HepG2 (cell line): ENCODE results near the gene GNAS. TPM values are rescaled to one million over a fixed set of nuclear protein-coding genes. Genes with fewer than 3 reads are reported as not detected.

Source experiments
- ATAC-seq: fragments of 200-7000 bp; cut with Tn5 transposase; 3 replicates; pipeline ENCODE4 v1.9.1; 2020; ENCODE audit warnings: mild to moderate bottlenecking, moderate library complexity
- BruUV-seq: library from RNA; stranded (reverse); fragments of 400-500 nt; replicated peaks from 2 replicates; lab custom pipeline; 2021; lab: Mats Ljungman, UMichigan
- CTCF ChIA-PET: fragments of 300-600 bp; formaldehyde crosslinking; extraction: SDS; loops from one replicate; lab custom pipeline; 2021; ENCODE audit warnings: low total read pairs, inconsistent platforms, low intra/inter-chr PET ratio; lab: Yijun Ruan, JAX
- POLR2A ChIA-PET: fragments of 350-600 bp; sonication (Branson Sonifier 250); formaldehyde crosslinking; loops from one replicate; lab custom pipeline; 2020; ENCODE audit warnings: antibody characterized with exemption, inconsistent platforms; lab: Yijun Ruan, JAX
- DNase-seq: peaks from one replicate; pipeline ENCODE4 v3.0.0-alpha.2; 2015; ENCODE audit warnings: low spot score
- FAIRE-seq: peaks from 3 replicates; lab custom pipeline; 2011; peaks lifted over from hg19 to GRCh38; lab: Jason Lieb, UNC
- H2AFZ ChIP-seq: one replicate; pipeline ENCODE4 v1.6.1; 2011; ENCODE audit warnings: low read length, inconsistent platforms
- H3K27ac ChIP-seq: fragments of 300-600 bp; 3 replicates; pipeline ENCODE4 v1.8.0; 2011; ENCODE audit warnings: mixed run types, mild to moderate bottlenecking, mixed read lengths, low read length, inconsistent platforms; ENCODE audit not compliant: insufficient read depth; ENCODE audit errors: extremely low read length
- H3K27me3 ChIP-seq, 2 experiments: fragments of 200-600 bp in 1 of 2; 2 replicates in 1 of 2; 3 replicates in 1 of 2; pipeline versions ENCODE4 v1.6.0 to v1.8.0; 2011; ENCODE audit warnings: low read length in 2 of 2, mild to moderate bottlenecking in 2 of 2, moderate library complexity in 2 of 2, inconsistent platforms in 1 of 2; ENCODE audit not compliant: insufficient read depth in 2 of 2, control insufficient read depth in 1 of 2
- H3K36me3 ChIP-seq, 2 experiments: fragments of 200-600 bp in 1 of 2; replicated peaks in 1 of 2; 2 replicates in 1 of 2; 3 replicates in 1 of 2; pipeline versions ENCODE4 v1.5.1 to v1.8.0; 2011; ENCODE audit warnings: low read length in 2 of 2, inconsistent platforms in 1 of 2; ENCODE audit not compliant: insufficient read depth in 2 of 2, control insufficient read depth in 1 of 2
- H3K4me1 ChIP-seq: 2 replicates; pipeline ENCODE4 v1.5.1; 2012; ENCODE audit warnings: low read length, inconsistent platforms; ENCODE audit not compliant: insufficient read depth
- H3K4me2 ChIP-seq: 2 replicates; pipeline ENCODE4 v1.6.0; 2011; ENCODE audit warnings: low read depth, low read length, inconsistent platforms
- H3K4me3 ChIP-seq, 3 experiments: fragments of 200-600 bp in 1 of 3; sonication (generic), shearing (Covaris generic) in 1 of 3; replicated peaks in 1 of 3; 2 replicates each; pipeline ENCODE4 v1.5.1; 2011 to 2016; ENCODE audit warnings: low read length in 3 of 3, inconsistent platforms in 2 of 3, low read depth in 2 of 3, mild to moderate bottlenecking in 2 of 3, control low read depth in 1 of 3, mixed read lengths in 1 of 3; ENCODE audit not compliant: insufficient read depth in 1 of 3
- H3K79me2 ChIP-seq: one replicate; pipeline ENCODE4 v1.6.1; 2011; ENCODE audit warnings: low read length, inconsistent platforms; ENCODE audit not compliant: insufficient read depth
- H3K9ac ChIP-seq: 2 replicates; pipeline ENCODE4 v1.6.0; 2011; ENCODE audit warnings: mild to moderate bottlenecking, low read depth, low read length, inconsistent platforms; ENCODE audit not compliant: insufficient read depth
- H3K9me3 ChIP-seq: 2 replicates; pipeline ENCODE4 v1.5.1; 2012; ENCODE audit warnings: mild to moderate bottlenecking, low read length
- H4K20me1 ChIP-seq: 2 replicates; pipeline ENCODE4 v1.6.0; 2011; ENCODE audit warnings: inconsistent platforms, mild to moderate bottlenecking, low read length, moderate library complexity; ENCODE audit not compliant: insufficient read depth
- ARNTL ChIP-seq: sonication (generic); formaldehyde crosslinking; IDR thresholded peaks from 2 replicates; pipeline ENCODE4 v1.4.0; 2020; ENCODE audit warnings: mild to moderate bottlenecking, missing genetic modification reagents
- ELF4 ChIP-seq: sonication (generic); formaldehyde crosslinking; IDR thresholded peaks from 2 replicates; pipeline ENCODE4 v1.5.0; 2020; ENCODE audit warnings: missing genetic modification reagents, mild to moderate bottlenecking, moderate library complexity, borderline replicate concordance
- FOSL2 ChIP-seq: sonication (generic); formaldehyde crosslinking; IDR thresholded peaks from 2 replicates; pipeline ENCODE4 v1.4.0; 2020; ENCODE audit warnings: missing genetic modification reagents
- HNRNPL ChIP-seq: fragments of 200-400 bp; formaldehyde crosslinking; IDR thresholded peaks from 2 replicates; pipeline ENCODE4 v1.6.1; 2017; ENCODE audit warnings: mild to moderate bottlenecking, low read depth, low read length
- NR3C1 ChIP-seq: sonication (generic); formaldehyde crosslinking; IDR thresholded peaks from 2 replicates; pipeline ENCODE4 v1.4.0; 2020; ENCODE audit warnings: missing genetic modification reagents
- PCBP1 ChIP-seq: fragments of 200-400 bp; formaldehyde crosslinking; IDR thresholded peaks from 2 replicates; pipeline ENCODE4 v1.6.1; 2017; ENCODE audit warnings: mild to moderate bottlenecking, low read depth, low read length, borderline replicate concordance
- U2AF1 ChIP-seq: fragments of 200-400 bp; formaldehyde crosslinking; optimal IDR thresholded peaks from 2 replicates; pipeline ENCODE3; 2017; ENCODE audit warnings: mild to moderate bottlenecking, low read depth, low read length
- ZC3H4 ChIP-seq: sonication (generic); formaldehyde crosslinking; IDR thresholded peaks from 2 replicates; pipeline ENCODE4 v1.4.0; 2020; ENCODE audit warnings: missing genetic modification reagents, borderline replicate concordance
- ZFP36L1 ChIP-seq: sonication (generic); formaldehyde crosslinking; IDR thresholded peaks from 2 replicates; pipeline ENCODE4 v1.8.0; 2022; ENCODE audit warnings: mild to moderate bottlenecking, missing genetic modification reagents, moderate library complexity
- ZNF572 ChIP-seq: sonication (generic); formaldehyde crosslinking; IDR thresholded peaks from 2 replicates; pipeline ENCODE4 v1.5.1; 2020; ENCODE audit warnings: mild to moderate bottlenecking, missing genetic modification reagents
- WGBS: methylation state at CpG from one replicate; pipeline ENCODE4 v1.1.6; 2017; ENCODE audit warnings: low lambda C conversion rate; 5-methylcytosine and 5-hydroxymethylcytosine counted together
- in situ Hi-C: cut with HindIII; loops from 2 replicates; pipeline ENCODE4 v1.10.0; 2017; ENCODE audit warnings: low pct_unique_long_range_greater_than_20kb; ENCODE audit not compliant: extremely low pct_ligation_motif_present
- intact Hi-C: fragments of 100-400 bp; cut with micrococcal nuclease; formaldehyde crosslinking; loops from one replicate; pipeline ENCODE4 v1.10.0; 2022; ENCODE audit not compliant: unreplicated experiment
- polyA plus RNA-seq, 8 experiments: library from polyadenylated mRNA; depleted of rRNA in 3 of 8; stranded (reverse) in 7 of 8; unstranded in 1 of 8; fragments of >200 nt; fragmentation: Illumina TruSeq in 4 of 8; extraction: Trizol in 4 of 8; gene quantifications; 2 replicates each; pipeline versions ENCODE4 v1.2.1 to v1.2.3, GENCODE V29; 2011 to 2016; ENCODE audit warnings: low read depth in 4 of 8, missing spikeins in 1 of 8, mixed read lengths in 1 of 8; ENCODE audit not compliant: insufficient read depth in 1 of 8
- total RNA-seq, 5 experiments: library from RNA; depleted of rRNA; stranded (reverse); fragments of >200 nt; fragmentation: Illumina TruSeq; extraction: Trizol; gene quantifications; 2 replicates each; pipeline ENCODE4 v1.2.3, GENCODE V29; 2016; ENCODE audit warnings: low read depth in 1 of 5
- TF ChIP-seq, protein P1 (sequence below): sonication (generic); formaldehyde crosslinking; IDR thresholded peaks from 2 replicates; pipeline ENCODE4 v1.9.0; 2022; ENCODE audit warnings: low read depth, missing genetic modification reagents
- TF ChIP-seq, protein P2 (sequence below): fragments of 450-650 bp; IDR thresholded peaks from 2 replicates; pipeline ENCODE4 v1.6.1; 2017
- TF ChIP-seq, protein P3 (sequence below): sonication (generic); formaldehyde crosslinking; IDR thresholded peaks from 2 replicates; pipeline ENCODE4 v1.4.0; 2020; ENCODE audit warnings: missing genetic modification reagents; ENCODE audit errors: not compliant biosample characterization

The GNAS gene
- total and polyA plus RNA-seq, 2 of the 13 experiments (the other 11 are each of a cell fraction or from before 2014, with no cell fraction given), result 407 to 1,008 TPM

DNA sequence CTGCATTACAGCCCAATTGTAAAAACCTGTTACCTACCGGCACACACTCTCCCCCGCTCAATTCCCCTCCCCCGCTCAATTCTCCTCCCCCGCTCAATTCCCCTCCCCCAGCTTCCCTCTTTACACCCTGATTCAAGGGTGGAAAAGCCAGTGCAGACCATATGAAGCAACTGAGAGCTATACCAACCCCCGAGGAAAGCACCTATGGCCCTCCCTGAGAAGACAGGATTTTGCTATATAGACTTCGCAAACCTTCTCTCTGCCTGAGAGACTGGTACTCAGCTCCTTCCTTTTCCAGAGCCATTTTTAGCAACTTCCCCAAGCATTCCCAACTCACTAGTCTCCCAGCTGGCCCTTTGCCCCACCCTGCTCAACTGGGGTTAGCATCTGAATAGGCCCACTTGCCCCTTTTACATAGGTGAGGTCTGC lies 9.4 kb upstream of the GNAS start:
- Histone ChIP-seq H3K9me3 (no peaks in the 10 kb centered on the region), H4K20me1 (no peaks in the 10 kb centered on the region), H3K4me2 (no peak overlapping the region), H3K4me1 (no peaks in the 10 kb centered on the region), H3K27me3 (peaks cover 4 to 78% of the 10 kb centered on the region in 2 experiments; a peak in 4 of 5 replicates), H3K36me3 (no peaks in the 10 kb centered on the region), H3K4me3 (no peak overlapping the region), H3K79me2 (no peaks in the 10 kb centered on the region), H3K27ac (no peak overlapping the region), H3K9ac (no peak overlapping the region), H2AFZ (no peak overlapping the region)
- ChIA-PET CTCF (no interaction called here), POLR2A (no interaction called here)
- FAIRE-seq (no peak), ATAC-seq (no peak)
- in situ Hi-C loops, result loop anchor here (10.0 kb wide), 2 partner anchors 358 to 608 kb away; no protein-coding TSS in a partner anchor
- 50% methylated on average over 6 of the region's 6 CpGs for WGBS
- intact Hi-C loops, result loop anchor here (5.0 kb wide), 1 partner anchor 1354 kb away; no protein-coding TSS in a partner anchor
- TF ChIP-seq ZNF572 (CRISPR knock-in tag), result no peak
- TF ChIP-seq, all 625 proteins: peak for 0
- DNase-seq, result no peak
- no TSS peak for BruUV-seq

DNA sequence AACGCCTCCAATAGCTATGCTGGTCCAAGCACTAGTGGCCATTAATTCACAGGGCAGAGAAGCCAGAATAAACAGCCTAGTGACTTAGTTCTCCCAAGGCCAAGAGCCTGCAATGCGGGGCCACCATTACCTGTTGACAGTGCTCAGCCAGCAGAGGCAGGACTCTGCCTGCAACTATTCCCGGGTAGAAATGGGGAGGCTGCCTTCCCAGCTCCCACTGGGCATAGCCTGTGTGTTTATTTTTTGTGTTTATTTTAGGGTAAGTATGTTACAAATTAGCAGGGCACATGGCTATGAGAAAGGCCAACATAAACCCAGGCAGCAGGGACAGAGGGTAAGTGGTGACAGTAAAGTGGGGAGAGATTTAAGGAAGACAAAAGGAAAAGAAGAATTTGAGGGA lies 6.8 kb upstream of the GNAS start:
- H4K20me1 ChIP-seq, result no peaks in the 10 kb centered on the region
- H3K4me3 ChIP-seq, result no peak overlapping the region
- ATAC-seq (no peak), FAIRE-seq (no peak), DNase-seq (no peak)
- BruUV-seq, result no TSS peak
- H3K9me3 ChIP-seq, result no peaks in the 10 kb centered on the region
- H3K36me3 ChIP-seq, result no peaks in the 10 kb centered on the region
- 2% methylated on average over 3 of the region's 3 CpGs for WGBS
- H3K27me3 ChIP-seq, result peaks cover 0 to 55% of the 10 kb centered on the region in 2 experiments; a peak in 3 of 5 replicates
- no peaks in the 10 kb centered on the region for H3K79me2 ChIP-seq
- no peak overlapping the region for H2AFZ ChIP-seq
- no peak overlapping the region for H3K4me2 ChIP-seq
- in situ Hi-C loops, result loop anchor here (10.0 kb wide), 2 partner anchors 361 to 611 kb away; no protein-coding TSS in a partner anchor
- H3K4me1 ChIP-seq, result no peaks in the 10 kb centered on the region
- ChIA-PET CTCF (no interaction called here), POLR2A (no interaction called here)
- no peak overlapping the region for H3K27ac ChIP-seq
- no peak overlapping the region for H3K9ac ChIP-seq
- intact Hi-C loops, result loop anchor here (5.0 kb wide), 1 partner anchor 892 kb away; no protein-coding TSS in a partner anchor
- TF ChIP-seq FOSL2 (CRISPR knock-in tag) (no peak), ARNTL (CRISPR knock-in tag) (no peak), NR3C1 (CRISPR knock-in tag) (no peak), ZC3H4 (CRISPR knock-in tag) (no peak), U2AF1 (no peak), ELF4 (CRISPR knock-in tag) (no peak), ZFP36L1 (CRISPR knock-in tag) (no peak), PCBP1 (no peak), HNRNPL (no peak)
- TF ChIP-seq, protein P1, sequence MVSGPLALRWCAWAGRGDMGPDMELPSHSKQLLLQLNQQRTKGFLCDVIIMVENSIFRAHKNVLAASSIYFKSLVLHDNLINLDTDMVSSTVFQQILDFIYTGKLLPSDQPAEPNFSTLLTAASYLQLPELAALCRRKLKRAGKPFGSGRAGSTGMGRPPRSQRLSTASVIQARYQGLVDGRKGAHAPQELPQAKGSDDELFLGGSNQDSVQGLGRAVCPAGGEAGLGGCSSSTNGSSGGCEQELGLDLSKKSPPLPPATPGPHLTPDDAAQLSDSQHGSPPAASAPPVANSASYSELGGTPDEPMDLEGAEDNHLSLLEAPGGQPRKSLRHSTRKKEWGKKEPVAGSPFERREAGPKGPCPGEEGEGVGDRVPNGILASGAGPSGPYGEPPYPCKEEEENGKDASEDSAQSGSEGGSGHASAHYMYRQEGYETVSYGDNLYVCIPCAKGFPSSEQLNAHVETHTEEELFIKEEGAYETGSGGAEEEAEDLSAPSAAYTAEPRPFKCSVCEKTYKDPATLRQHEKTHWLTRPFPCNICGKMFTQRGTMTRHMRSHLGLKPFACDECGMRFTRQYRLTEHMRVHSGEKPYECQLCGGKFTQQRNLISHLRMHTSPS, result no peak
- TF ChIP-seq, protein P2, sequence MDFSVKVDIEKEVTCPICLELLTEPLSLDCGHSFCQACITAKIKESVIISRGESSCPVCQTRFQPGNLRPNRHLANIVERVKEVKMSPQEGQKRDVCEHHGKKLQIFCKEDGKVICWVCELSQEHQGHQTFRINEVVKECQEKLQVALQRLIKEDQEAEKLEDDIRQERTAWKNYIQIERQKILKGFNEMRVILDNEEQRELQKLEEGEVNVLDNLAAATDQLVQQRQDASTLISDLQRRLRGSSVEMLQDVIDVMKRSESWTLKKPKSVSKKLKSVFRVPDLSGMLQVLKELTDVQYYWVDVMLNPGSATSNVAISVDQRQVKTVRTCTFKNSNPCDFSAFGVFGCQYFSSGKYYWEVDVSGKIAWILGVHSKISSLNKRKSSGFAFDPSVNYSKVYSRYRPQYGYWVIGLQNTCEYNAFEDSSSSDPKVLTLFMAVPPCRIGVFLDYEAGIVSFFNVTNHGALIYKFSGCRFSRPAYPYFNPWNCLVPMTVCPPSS, result no peak
- TF ChIP-seq, protein P3, sequence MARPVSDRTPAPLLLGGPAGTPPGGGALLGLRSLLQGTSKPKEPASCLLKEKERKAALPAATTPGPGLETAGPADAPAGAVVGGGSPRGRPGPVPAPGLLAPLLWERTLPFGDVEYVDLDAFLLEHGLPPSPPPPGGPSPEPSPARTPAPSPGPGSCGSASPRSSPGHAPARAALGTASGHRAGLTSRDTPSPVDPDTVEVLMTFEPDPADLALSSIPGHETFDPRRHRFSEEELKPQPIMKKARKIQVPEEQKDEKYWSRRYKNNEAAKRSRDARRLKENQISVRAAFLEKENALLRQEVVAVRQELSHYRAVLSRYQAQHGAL (CRISPR knock-in tag), result no peak
